GM19240 (cell line): ENCODE data around the gene CNOT6.

ENCODE experiments used
- DNase-seq: peaks from one replicate; pipeline ENCODE4 v3.0.0; 2011; ENCODE audit warnings: low spot score; ENCODE audit not compliant: insufficient read length

Gene CNOT6

DNA sequence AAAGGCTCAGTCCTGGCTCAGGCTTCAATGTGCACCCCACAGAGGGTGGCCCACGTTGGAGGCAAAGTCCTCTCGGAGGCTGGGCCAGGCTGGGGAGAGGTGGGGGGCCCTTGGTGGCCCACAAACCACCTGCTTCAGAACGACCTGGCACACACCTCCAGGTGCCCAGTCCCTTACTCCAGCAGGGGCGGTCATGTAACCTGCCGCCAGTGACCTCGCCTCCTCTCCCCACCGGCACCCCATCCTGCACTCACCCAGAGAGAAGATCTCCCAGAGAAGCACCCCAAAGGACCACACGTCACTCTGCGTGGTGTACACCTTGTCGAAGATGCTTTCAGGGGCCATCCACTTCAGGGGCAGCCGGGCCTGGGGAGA, 119.6 kb downstream of the CNOT6 start:
- no peak for DNase-seq

- no peak for DNase-seq
Measured at GRCh38 chr5:180618487-180618828, 124.3 kb downstream of the CNOT6 start.

- DNase-seq: no peak
Measured at GRCh38 chr5:180618829-180619562, 124.8 kb downstream of the CNOT6 start.

GRCh38 chr5:180619563-180619915, 125.4 kb downstream of the CNOT6 start:
- no peak for DNase-seq

DNA sequence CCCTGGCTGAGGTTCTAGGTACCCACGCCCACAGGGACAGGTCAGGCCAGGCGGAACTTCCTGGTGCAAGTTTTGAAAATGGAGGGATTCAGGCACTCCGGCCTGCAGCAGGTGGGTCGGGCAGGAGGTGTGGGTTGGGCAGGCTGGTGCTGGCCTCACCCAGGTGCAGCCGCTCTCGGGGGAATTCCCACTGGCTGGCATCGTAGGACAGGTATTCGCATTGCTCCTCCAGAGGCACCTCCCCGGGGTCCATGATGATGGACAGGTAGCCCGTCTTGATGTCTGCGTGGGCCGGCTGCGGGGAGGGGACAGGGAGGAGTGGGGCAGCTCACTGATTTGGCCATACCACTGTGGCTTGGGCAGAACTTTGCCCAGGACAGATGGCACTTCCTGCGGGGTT, 125.8 kb downstream of the CNOT6 start:
- no peak for DNase-seq

DNA sequence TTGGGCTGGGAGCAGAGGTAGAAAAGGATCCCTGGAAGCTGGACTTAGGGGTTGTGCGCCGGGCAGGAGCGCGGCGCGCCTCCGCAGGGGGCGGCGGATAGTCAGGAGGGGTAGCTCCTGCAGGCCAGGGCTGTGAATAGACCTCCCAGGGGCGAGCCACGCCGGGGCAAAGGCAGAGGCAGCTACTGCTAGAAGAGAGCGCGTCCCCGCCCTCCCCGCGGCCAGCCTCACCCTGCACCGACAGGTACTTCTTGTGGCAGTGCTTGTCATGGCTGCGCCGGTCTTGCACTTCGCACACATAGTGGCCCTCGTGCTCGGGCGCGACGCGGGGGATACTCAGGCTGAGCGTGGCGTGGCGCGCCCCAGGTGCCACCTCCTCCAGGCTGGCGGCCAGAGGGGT, 127.1 kb downstream of the CNOT6 start:
- DNase-seq: no peak

- DNase-seq: no peak
Measured at GRCh38 chr5:180622910-180623309, 128.7 kb downstream of the CNOT6 start.

DNA sequence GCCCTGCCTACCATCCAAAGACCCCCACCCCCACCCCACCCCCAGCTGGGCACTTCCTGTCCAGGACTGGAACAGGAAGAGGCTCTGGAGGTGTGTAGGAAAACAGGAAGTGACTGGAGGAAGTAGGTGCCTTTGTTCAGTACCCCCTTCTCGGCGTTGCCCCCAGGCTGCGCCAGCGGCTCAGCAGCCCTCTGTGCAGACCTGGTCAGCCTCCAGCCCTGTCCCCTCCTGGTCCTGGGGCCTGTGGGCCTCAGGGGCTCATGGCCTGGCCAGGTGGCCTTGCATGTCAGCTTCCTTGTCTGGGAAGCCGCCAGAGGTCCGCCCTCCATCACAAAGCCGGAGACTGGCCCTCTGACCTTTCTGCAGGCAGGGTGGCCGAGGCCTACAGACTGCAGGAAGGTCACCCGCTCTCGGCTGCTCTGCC, 129.2 kb downstream of the CNOT6 start:
- DNase-seq: no peak

DNA sequence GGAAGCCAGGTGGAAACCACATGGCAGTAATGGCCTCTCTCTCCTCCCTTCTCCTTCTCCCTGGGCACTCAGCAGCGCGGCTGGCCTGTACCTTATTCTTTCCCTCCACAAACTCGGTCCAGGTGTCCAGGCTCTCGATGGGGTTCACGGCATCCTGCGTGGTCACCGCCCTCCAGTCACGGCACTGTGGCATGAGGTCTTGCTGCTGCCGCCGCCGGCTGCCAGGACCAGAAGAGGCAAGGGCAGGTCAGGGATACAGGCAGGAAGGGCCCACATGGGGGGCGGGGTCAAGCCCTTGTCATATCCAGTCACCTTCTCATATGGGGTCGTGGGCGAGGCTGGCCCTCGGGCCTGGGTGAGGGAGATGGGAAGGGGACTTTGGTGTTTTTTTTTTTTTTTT, 129.7 kb downstream of the CNOT6 start:
- DNase-seq: no peak

GRCh38 chr5:180624587-180624986, 130.4 kb downstream of the CNOT6 start:
- DNase-seq: no peak

- DNase-seq: no peak
Measured at GRCh38 chr5:180625125-180625790, 131.1 kb downstream of the CNOT6 start.

- DNase-seq: no peak
Measured at GRCh38 chr5:180625791-180626660, 131.8 kb downstream of the CNOT6 start.

- DNase-seq: no peak
Measured at GRCh38 chr5:180626661-180627385, 132.6 kb downstream of the CNOT6 start.

DNA sequence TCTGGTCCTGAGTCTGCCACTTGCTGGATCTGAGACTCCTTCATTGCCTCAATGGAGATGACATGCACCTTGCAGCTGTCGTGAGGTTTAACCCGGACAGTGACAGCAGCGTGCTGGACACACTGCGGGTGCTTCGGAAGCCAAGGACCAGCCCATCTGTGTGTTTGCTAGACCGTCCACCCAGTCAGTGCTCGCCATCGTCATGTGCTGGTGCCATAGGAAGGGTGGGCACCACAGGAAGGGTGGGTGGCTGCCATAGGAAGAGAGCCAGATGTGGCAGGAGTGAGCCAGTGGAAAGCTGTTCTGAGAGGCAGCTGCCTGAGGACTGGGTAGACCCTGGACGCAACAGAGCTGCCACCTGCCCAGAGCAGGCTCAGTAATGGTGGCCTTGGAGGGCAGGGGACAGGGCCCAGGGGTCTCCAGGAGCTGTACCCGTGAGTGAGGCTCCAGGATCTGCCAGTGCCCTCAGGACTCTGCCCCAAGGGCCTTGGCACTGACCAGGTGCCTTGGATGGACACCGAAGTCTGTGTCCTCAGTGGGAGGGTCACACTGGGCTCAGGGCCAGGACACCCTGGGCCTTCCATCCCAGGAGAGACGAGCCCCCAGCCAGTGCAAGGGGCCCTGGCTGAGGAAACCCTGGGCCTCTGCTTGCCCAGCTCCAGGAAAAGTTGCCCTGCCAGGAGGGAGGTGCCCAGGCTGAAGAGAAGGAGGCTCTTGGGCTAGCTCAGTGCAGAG, 133.4 kb downstream of the CNOT6 start:
- DNase-seq: no peak
